ENCODE measurements around the gene ISG15.

The ISG15 gene

GRCh38 chr1:980137-980571, 33.1 kb upstream of the ISG15 start:
- Histone ChIP-seq H2AFZ (ENCODE audit: low read length) (no peak overlapping the region), H3K27me3 (ENCODE audit: insufficient read depth, low read length) (peaks cover 6% of the 10 kb centered on the region; the same call in 1 of the 2 replicates)

GRCh38 chr1:980602-981395, 32.5 kb upstream of the ISG15 start:
- Histone ChIP-seq H3K9ac (ENCODE audit: low read length) (no peak overlapping the region), H3K27me3 (ENCODE audit: insufficient read depth, low read length) (no peaks in the 10 kb centered on the region; the same call in 1 of the 2 replicates), H3K4me3 (ENCODE audit: low read depth, low read length, poor library complexity, severe bottlenecking) (no peak overlapping the region), H3K9me2 (ENCODE audit: low read depth, low read length) (no peaks in the 10 kb centered on the region), H2AFZ (ENCODE audit: low read length) (no peak overlapping the region), H3F3A (ENCODE audit: insufficient read depth, low read length) (no peaks in the 10 kb centered on the region), H4K20me1 (ENCODE audit: insufficient read depth, low read length) (no peaks in the 10 kb centered on the region), H3K4me2 (ENCODE audit: low read length) (no peak overlapping the region), H3K4me1 (ENCODE audit: insufficient read depth, low read length, severe bottlenecking) (peaks cover 6% of the 10 kb centered on the region), H3K9me3 (ENCODE audit: low read length) (no peaks in the 10 kb centered on the region), H3K79me2 (ENCODE audit: insufficient read depth, low read length) (no peaks in the 10 kb centered on the region), H3K27ac (ENCODE audit: low read depth, low read length, poor library complexity, severe bottlenecking) (no peak overlapping the region), H3K36me3 (ENCODE audit: insufficient read depth, low read length) (no peaks in the 10 kb centered on the region)
- TF ChIP-seq EZH2 (IDR thresholded peaks at IDR 0.05; ENCODE audit: borderline replicate concordance, low read length) (no peak), CTCF (IDR thresholded peaks at IDR 0.05; ENCODE audit: low read length) (no peak)

More at GRCh38 chr1:980137-980571, 33.1 kb upstream of the ISG15 start:
- Histone ChIP-seq H3K36me3 (ENCODE audit: insufficient read depth, low read length) (no peaks in the 10 kb centered on the region), H3K27ac (ENCODE audit: low read depth, low read length, poor library complexity, severe bottlenecking) (no peak overlapping the region), H3K9me2 (ENCODE audit: low read depth, low read length) (no peaks in the 10 kb centered on the region), H4K20me1 (ENCODE audit: insufficient read depth, low read length) (no peaks in the 10 kb centered on the region), H3K4me1 (ENCODE audit: insufficient read depth, low read length, severe bottlenecking) (peaks cover 7% of the 10 kb centered on the region), H3K79me2 (ENCODE audit: insufficient read depth, low read length) (no peaks in the 10 kb centered on the region), H3K9ac (ENCODE audit: low read length) (no peak overlapping the region), H3K4me3 (ENCODE audit: low read depth, low read length, poor library complexity, severe bottlenecking) (no peak overlapping the region), H3F3A (ENCODE audit: insufficient read depth, low read length) (no peaks in the 10 kb centered on the region), H3K9me3 (ENCODE audit: low read length) (no peaks in the 10 kb centered on the region), H3K4me2 (ENCODE audit: low read length) (no peak overlapping the region)
- TF ChIP-seq CTCF (IDR thresholded peaks at IDR 0.05; ENCODE audit: low read length), result no peak
- TF ChIP-seq EZH2 (IDR thresholded peaks at IDR 0.05; ENCODE audit: borderline replicate concordance, low read length), result no peak

- Histone ChIP-seq H2AFZ (ENCODE audit: low read length) (no peak overlapping the region), H3K27me3 (ENCODE audit: insufficient read depth, low read length) (no peaks in the 10 kb centered on the region; the same call in 1 of the 2 replicates), H4K20me1 (ENCODE audit: insufficient read depth, low read length) (no peaks in the 10 kb centered on the region), H3K36me3 (ENCODE audit: insufficient read depth, low read length) (no peaks in the 10 kb centered on the region), H3K9ac (ENCODE audit: low read length) (no peak overlapping the region), H3K9me2 (ENCODE audit: low read depth, low read length) (no peaks in the 10 kb centered on the region), H3K4me3 (ENCODE audit: low read depth, low read length, poor library complexity, severe bottlenecking) (no peak overlapping the region), H3K9me3 (ENCODE audit: low read length) (no peaks in the 10 kb centered on the region), H3F3A (ENCODE audit: insufficient read depth, low read length) (no peaks in the 10 kb centered on the region), H3K79me2 (ENCODE audit: insufficient read depth, low read length) (no peaks in the 10 kb centered on the region), H3K4me2 (ENCODE audit: low read length) (no peak overlapping the region), H3K4me1 (ENCODE audit: insufficient read depth, low read length, severe bottlenecking) (no peaks in the 10 kb centered on the region), H3K27ac (ENCODE audit: low read depth, low read length, poor library complexity, severe bottlenecking) (no peak overlapping the region)
- TF ChIP-seq EZH2 (IDR thresholded peaks at IDR 0.05; ENCODE audit: borderline replicate concordance, low read length) (no peak), CTCF (IDR thresholded peaks at IDR 0.05; ENCODE audit: low read length) (no peak)
These were observed 31.8 kb upstream of the ISG15 start for GRCh38 chr1:981491-981954.
